Measurements from ENCODE around the gene MGAT5.

The MGAT5 gene

GRCh38 chr2:134231301-134231964 lies 22.4 kb upstream of the MGAT5 start:
- no peak for DNase-seq (ENCODE audit: low spot score)

GRCh38 chr2:134231965-134232340 lies 21.9 kb upstream of the MGAT5 start:
- DNase-seq (ENCODE audit: low spot score): peak; percentile 18

- no peak for DNase-seq (ENCODE audit: low spot score)
Observed at GRCh38 chr2:134232461-134232860, 21.4 kb upstream of the MGAT5 start.

- DNase-seq (ENCODE audit: low spot score): no peak
Observed at GRCh38 chr2:134232868-134233727, 20.8 kb upstream of the MGAT5 start.

- no peak for DNase-seq (ENCODE audit: low spot score)
Observed at GRCh38 chr2:134233728-134234136, 20.1 kb upstream of the MGAT5 start.

- DNase-seq (ENCODE audit: low spot score): no peak
Observed at GRCh38 chr2:134234535-134234934, 19.3 kb upstream of the MGAT5 start.

- no peak for DNase-seq (ENCODE audit: low spot score)
Observed at GRCh38 chr2:134235510-134236144, 18.2 kb upstream of the MGAT5 start.

- DNase-seq (ENCODE audit: low spot score): no peak
Observed at GRCh38 chr2:134238371-134238770, 15.5 kb upstream of the MGAT5 start.

- DNase-seq (ENCODE audit: low spot score): no peak
Observed at GRCh38 chr2:134240061-134240460, 13.8 kb upstream of the MGAT5 start.

- DNase-seq (ENCODE audit: low spot score): no peak
Observed at GRCh38 chr2:134241911-134242310, 12.0 kb upstream of the MGAT5 start.

- DNase-seq (ENCODE audit: low spot score): no peak
Observed at GRCh38 chr2:134243244-134243643, 10.6 kb upstream of the MGAT5 start.

GRCh38 chr2:134244086-134244485 lies 9.8 kb upstream of the MGAT5 start:
- DNase-seq (ENCODE audit: low spot score): no peak

- DNase-seq (ENCODE audit: low spot score): no peak
Observed at GRCh38 chr2:134244587-134244986, 9.3 kb upstream of the MGAT5 start.

GRCh38 chr2:134245340-134245984 lies 8.4 kb upstream of the MGAT5 start:
- peak; percentile 41 for DNase-seq (ENCODE audit: low spot score)

GRCh38 chr2:134246154-134246874 lies 7.6 kb upstream of the MGAT5 start:
- DNase-seq (ENCODE audit: low spot score): no peak

- no peak for DNase-seq (ENCODE audit: low spot score)
Observed at GRCh38 chr2:134247679-134248078, 6.2 kb upstream of the MGAT5 start.

- no peak for DNase-seq (ENCODE audit: low spot score)
Observed at GRCh38 chr2:134248913-134249312, 5.0 kb upstream of the MGAT5 start.

GRCh38 chr2:134249755-134250154 lies 4.1 kb upstream of the MGAT5 start:
- DNase-seq (ENCODE audit: low spot score): no peak

GRCh38 chr2:134250840-134251461 lies 2.9 kb upstream of the MGAT5 start:
- no peak for DNase-seq (ENCODE audit: low spot score)

GRCh38 chr2:134252092-134252750 lies 1.7 kb upstream of the MGAT5 start:
- DNase-seq (ENCODE audit: low spot score): no peak

Measured in hepatic stellate cell (primary cell).